Heart right ventricle (tissue), 16 donors: ENCODE measurements around the gene DDTL. TPM values are rescaled to one million over a fixed set of nuclear protein-coding genes. Genes with fewer than 3 reads are reported as not detected.
"Not testable (repeated sequence)": the region's sequence is repeated elsewhere in the genome, so short reads cannot be mapped to it uniquely, and the experiment has no call there.

Experiments
- ATAC-seq, 8 donors: fragments of 200-7000 bp; cut with Tn5 transposase; one replicate each; pipeline ENCODE4 v1.9.1; 2020; ENCODE audit warnings: mild to moderate bottlenecking in 8 of 8, moderate library complexity in 8 of 8, moderate number of reproducible peaks in 1 of 8
- DNase-seq, 2 donors: peaks; one replicate each; pipeline ENCODE4 v3.0.0-alpha.2; 2020
- H3K27ac ChIP-seq, 10 donors: fragments of 200-600 bp; sonication (generic) in 2 of 10; one replicate each; pipeline versions ENCODE4 v1.5.0 to v1.8.0; 2020 to 2022; ENCODE audit warnings: mild to moderate bottlenecking in 3 of 10
- H3K27me3 ChIP-seq, 7 donors: fragments of 200-600 bp; one replicate each; pipeline ENCODE4 v1.8.0; 2021 to 2022; ENCODE audit warnings: mild to moderate bottlenecking in 2 of 7
- H3K36me3 ChIP-seq, 9 donors: fragments of 200-600 bp; sonication (generic) in 1 of 9; one replicate each; pipeline versions ENCODE4 v1.5.0 to v1.8.0; 2020 to 2022; ENCODE audit warnings: mild to moderate bottlenecking in 2 of 9
- H3K4me1 ChIP-seq, 9 donors: fragments of 200-600 bp; sonication (generic) in 1 of 9; one replicate each; pipeline versions ENCODE4 v1.5.0 to v1.8.0; 2020 to 2022; ENCODE audit warnings: mild to moderate bottlenecking in 4 of 9
- H3K4me3 ChIP-seq, 10 donors: fragments of 200-600 bp; sonication (generic) in 2 of 10; one replicate each; pipeline versions ENCODE4 v1.5.0 to v1.8.0; 2020 to 2022; ENCODE audit warnings: mild to moderate bottlenecking in 7 of 10, moderate library complexity in 2 of 10
- H3K9me3 ChIP-seq, 11 donors: fragments of 200-600 bp in 10 of 11; sonication (generic) in 2 of 11; one replicate each; pipeline versions ENCODE4 v1.5.0 to v1.8.0; 2013 to 2022; ENCODE audit warnings: mild to moderate bottlenecking in 2 of 11, control low read depth in 1 of 11, moderate library complexity in 1 of 11
- WGBS, 2 donors: extraction: QIAGEN DNeasy Blood & Tissue Kit; methylation state at CpG; one replicate each; pipeline ENCODE4 v1.1.7; 2013; ENCODE audit warnings: inconsistent platforms in 1 of 2; 5-methylcytosine and 5-hydroxymethylcytosine counted together
- intact Hi-C, 10 donors: fragments of 100-400 bp; cut with DNase I; formaldehyde crosslinking; loops; one replicate each; pipeline versions ENCODE4 v1.11.1 to v1.14.2; 2022
- polyA plus RNA-seq, 2 donors: library from polyadenylated mRNA; stranded (reverse); fragments of 200-250 nt; gene quantifications; one replicate each; pipeline ENCODE4 v1.2.3, GENCODE V29; 2013
- total RNA-seq, 10 donors: library from RNA; stranded (reverse); fragmentation: NEBNext Ultra II Directional in 3 of 10; extraction: Animal tissue kit (Norgen Biotek cat#: 25700) in 3 of 10; gene quantifications; one replicate each; pipeline versions ENCODE4 v1.2.1 to v1.2.4, GENCODE V29; 2021 to 2023
- TF ChIP-seq, protein P1 (sequence below), 9 donors: fragments of 200-600 bp; sonication (generic) in 2 of 9; IDR thresholded peaks; one replicate each; pipeline versions ENCODE4 v1.5.0 to v1.8.0; 2021 to 2022; ENCODE audit warnings: antibody characterized with exemption in 9 of 9, mild to moderate bottlenecking in 5 of 9, moderate library complexity in 1 of 9
- donor health status: Arrhythmogenic right ventricular cardiomyopathy.
- donor health status: ischemic (EF 13 %, LVEDD 7.1; RV severe dilation, severe dysfunction).
- donor health status: healthy with polysubstance abuse.
- donor health status: DM: no; HTN: yes; CAD: no.
- donor health status: DM: no; HTN: no; CAD: no.
- donor health status: ischemic (EF 25% LVEDD 6.9; RV normal size, moderate dysfunction).
- donor health status: ischemic (EF 25% LVEDD 5.7; RV mildly dilated, moderate dysfunction).
- donor health status: healthy.
- donor health status: DM: yes; HTN: yes; CAD: no.
- donor health status: Ischemic cardiomyopathy.
- donor health status: ischemic (EF 35%, LVEDD 5.7; RV mildly dilated, moderate dysfunction).
- donor health status: nonischemic (EF 11% LVEDD 7.7; RV severe dilation, severe dysfunction).
- donor health status: DM: yes; HTN: yes; CAD: no.
- donor health status: PGD.
- donor health status: ischemic (EF 29% LVEDD 5.4; RV normal size, mild dysfunction).
- donor health status: nonischemic (EF 23%, LVEDD 6.1; RV moderate dilation, normal function).

DDTL gene
- total and polyA plus RNA-seq, 12 donors, result 0.99 to 4.9 (median 2.9) TPM; not detected in 5

DNA sequence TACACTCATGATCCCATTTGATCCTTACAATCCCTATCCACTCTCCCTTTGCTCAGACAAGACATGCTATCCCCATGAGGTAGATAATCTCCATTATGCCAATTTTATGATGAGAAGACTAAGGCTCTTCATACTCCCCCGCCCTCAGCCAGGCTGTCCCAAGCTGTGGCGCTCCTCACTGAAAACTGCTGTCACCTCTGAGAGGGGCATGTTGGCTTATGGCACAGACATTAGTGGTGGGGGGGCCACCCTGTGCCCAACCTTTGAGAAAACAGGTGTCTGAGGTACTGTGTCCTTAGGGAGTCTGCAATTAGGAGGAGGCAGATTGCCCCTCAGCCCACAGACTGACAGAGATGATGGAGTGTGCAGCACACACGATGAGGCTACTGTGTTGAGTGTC is 2.4 kb downstream of the DDTL start:
- Histone ChIP-seq H3K36me3 (peaks cover 0 to 32% (median 15%) of the 10 kb centered on the region in 9 donors), H3K4me3 (no peak overlapping the region), H3K4me1 (peaks cover 0 to 23% (median 0%) of the 10 kb centered on the region in 9 donors), H3K9me3 (no peaks in the 10 kb centered on the region), H3K27me3 (no peaks in the 10 kb centered on the region), H3K27ac (no peak overlapping the region)
- ATAC-seq (no peak), DNase-seq (no peak)
- TF ChIP-seq, protein P1, sequence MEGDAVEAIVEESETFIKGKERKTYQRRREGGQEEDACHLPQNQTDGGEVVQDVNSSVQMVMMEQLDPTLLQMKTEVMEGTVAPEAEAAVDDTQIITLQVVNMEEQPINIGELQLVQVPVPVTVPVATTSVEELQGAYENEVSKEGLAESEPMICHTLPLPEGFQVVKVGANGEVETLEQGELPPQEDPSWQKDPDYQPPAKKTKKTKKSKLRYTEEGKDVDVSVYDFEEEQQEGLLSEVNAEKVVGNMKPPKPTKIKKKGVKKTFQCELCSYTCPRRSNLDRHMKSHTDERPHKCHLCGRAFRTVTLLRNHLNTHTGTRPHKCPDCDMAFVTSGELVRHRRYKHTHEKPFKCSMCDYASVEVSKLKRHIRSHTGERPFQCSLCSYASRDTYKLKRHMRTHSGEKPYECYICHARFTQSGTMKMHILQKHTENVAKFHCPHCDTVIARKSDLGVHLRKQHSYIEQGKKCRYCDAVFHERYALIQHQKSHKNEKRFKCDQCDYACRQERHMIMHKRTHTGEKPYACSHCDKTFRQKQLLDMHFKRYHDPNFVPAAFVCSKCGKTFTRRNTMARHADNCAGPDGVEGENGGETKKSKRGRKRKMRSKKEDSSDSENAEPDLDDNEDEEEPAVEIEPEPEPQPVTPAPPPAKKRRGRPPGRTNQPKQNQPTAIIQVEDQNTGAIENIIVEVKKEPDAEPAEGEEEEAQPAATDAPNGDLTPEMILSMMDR (IDR thresholded peaks at IDR 0.05), result no peak
- 88 to 90% methylated on average over 3 of the region's 3 CpGs for WGBS, 2 donors
- intact Hi-C loops, result no loop called here

DNA sequence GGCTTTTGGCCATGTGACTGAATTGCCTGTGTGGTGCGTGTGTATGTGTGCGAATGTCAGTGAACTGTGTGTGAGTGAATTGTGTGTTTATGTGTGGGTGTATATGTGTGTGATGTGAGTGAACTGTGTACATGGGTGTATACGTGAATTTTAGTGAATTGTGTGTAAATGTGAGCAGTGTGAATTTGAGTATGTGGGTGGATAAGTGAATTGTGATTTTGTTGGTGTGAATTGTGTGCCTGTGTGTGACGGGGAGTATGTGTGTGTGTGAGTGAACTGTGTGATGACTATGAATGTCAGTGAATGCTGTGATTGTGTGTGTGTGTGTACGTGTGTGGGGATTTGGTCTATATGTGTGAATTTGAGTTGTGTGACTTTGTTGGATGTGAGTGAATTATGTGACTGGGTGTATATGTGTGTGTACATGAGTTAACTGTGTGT is 3.5 kb downstream of the DDTL start:
- 66 to 72% methylated on average over 5 of the region's 5 CpGs for WGBS, 2 donors
- no peak for DNase-seq
- intact Hi-C loops, result loop anchor here in 6 of 10 donors (5.0 to 10.0 kb wide), 4 partner anchors 38 to 55 kb away; no protein-coding TSS in a partner anchor

DNA sequence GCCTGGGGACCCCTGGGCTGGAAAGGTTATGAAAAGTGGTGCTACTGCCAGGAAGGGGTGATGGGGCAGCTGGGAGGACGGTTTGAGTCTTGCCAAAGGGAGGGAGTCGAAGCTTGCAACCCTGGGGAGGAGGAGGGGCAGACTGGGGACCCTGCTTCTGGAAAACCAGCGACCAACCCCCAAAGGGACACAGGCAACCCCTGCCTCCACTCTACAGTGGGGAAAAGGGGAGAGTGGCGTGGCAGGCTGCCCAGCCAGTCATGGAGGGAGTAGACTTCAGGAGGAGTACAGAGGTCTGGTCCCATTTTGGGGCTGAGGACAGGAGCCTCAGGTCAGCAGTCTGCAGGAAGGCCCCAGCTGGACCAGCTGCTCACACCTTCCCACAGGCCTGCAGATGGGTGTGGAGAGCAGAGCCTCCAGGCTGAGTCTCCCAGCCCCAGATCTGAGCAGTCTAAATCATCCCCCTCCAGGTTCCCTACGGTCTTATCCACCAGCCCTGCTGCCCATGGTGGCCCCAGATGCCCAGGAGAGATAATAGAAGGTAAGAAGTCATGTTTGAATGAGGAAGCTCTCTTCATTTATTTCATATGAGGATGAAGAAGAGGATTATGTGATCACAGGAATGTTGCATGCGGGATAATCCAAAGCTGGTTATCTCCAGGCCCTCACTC is 4.3 kb downstream of the DDTL start:
- Histone ChIP-seq H3K9me3 (no peaks in the 10 kb centered on the region), H3K4me3 (no peak overlapping the region), H3K27ac (no peak overlapping the region), H3K36me3 (peaks cover 0 to 32% (median 15%) of the 10 kb centered on the region in 9 donors), H3K4me1 (peaks cover 0 to 23% (median 0%) of the 10 kb centered on the region in 9 donors), H3K27me3 (no peaks in the 10 kb centered on the region)
- no peak for DNase-seq
- ATAC-seq, result no peak
- 53 to 61% methylated on average over 6 of the region's 6 CpGs for WGBS, 2 donors
- intact Hi-C loops, result loop anchor here in 6 of 10 donors (5.0 to 10.0 kb wide), 4 partner anchors 39 to 56 kb away; no protein-coding TSS in a partner anchor
- TF ChIP-seq, protein P1 (IDR thresholded peaks at IDR 0.05), result no peak

More for the DNA sequence above, 3.5 kb downstream of the DDTL start:
- TF ChIP-seq, protein P1 (IDR thresholded peaks at IDR 0.05), result no peak
- Histone ChIP-seq H3K36me3 (peaks cover 0 to 32% (median 15%) of the 10 kb centered on the region in 9 donors), H3K4me1 (peaks cover 0 to 23% (median 0%) of the 10 kb centered on the region in 9 donors), H3K27me3 (no peaks in the 10 kb centered on the region), H3K9me3 (no peaks in the 10 kb centered on the region), H3K27ac (no peak overlapping the region), H3K4me3 (no peak overlapping the region)
- no peak for ATAC-seq

DNA sequence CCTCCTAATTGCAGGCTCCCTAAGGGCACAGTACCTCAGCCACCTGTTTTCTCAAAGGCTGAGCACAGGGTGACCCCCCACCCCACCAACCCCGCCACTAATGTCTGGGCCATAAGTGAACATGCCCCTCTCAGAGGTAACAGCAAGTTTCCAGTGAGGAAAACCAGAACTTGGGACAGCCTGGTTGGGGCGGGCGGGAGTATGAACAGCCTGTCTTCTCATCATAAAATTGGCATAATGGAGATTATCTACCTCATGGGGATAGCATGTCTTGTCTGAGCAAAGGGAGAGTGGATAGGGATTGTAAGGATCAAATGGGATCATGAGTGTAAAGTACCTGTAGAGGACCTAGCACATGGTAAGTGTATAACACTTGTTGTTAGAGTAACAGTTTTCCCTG is 5.2 kb downstream of the DDTL start:
- 91 to 93% methylated on average over 3 of the region's 3 CpGs for WGBS, 2 donors
- Histone ChIP-seq H3K36me3 (peaks cover 0 to 32% (median 15%) of the 10 kb centered on the region in 9 donors), H3K4me1 (peaks cover 0 to 23% (median 0%) of the 10 kb centered on the region in 9 donors)
- H3K4me3 ChIP-seq, ATAC-seq, DNase-seq, H3K27me3 ChIP-seq, H3K9me3 ChIP-seq, H3K27ac ChIP-seq: not testable (repeated sequence)
- intact Hi-C loops, result loop anchor here in 6 of 10 donors (5.0 to 10.0 kb wide), 4 partner anchors 40 to 57 kb away; no protein-coding TSS in a partner anchor

DNA sequence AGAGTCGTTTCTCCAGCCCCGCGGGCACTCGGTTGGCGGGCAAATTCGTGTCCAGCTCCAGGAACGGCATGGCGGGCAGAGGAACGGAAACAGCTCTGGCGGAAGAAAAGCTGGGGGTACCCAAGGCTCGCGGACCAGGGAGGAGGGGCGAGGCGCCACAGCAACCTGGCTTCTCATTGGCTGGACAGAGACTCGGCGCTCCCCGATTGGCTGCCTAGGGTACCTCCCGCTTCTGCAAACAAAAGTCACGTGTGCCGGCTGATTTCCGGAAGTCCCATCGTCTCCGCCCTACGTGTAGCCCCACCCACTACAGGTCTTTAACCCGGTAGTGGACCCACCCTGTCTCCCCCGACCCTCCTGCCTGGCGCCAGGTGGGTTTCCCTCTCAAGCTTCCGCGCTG is 7.7 kb downstream of the DDTL start, which contains the start of gene DDT:
Gene DDT, minus strand, starts transcription at position 97 of the 400 bp plus-strand sequence. Its CDS starts 27 bp downstream, at position 70.
- intact Hi-C loops, result loop anchor here in 6 of 10 donors (5.0 to 10.0 kb wide), 4 partner anchors 42 to 60 kb away; no protein-coding TSS in a partner anchor

DNA sequence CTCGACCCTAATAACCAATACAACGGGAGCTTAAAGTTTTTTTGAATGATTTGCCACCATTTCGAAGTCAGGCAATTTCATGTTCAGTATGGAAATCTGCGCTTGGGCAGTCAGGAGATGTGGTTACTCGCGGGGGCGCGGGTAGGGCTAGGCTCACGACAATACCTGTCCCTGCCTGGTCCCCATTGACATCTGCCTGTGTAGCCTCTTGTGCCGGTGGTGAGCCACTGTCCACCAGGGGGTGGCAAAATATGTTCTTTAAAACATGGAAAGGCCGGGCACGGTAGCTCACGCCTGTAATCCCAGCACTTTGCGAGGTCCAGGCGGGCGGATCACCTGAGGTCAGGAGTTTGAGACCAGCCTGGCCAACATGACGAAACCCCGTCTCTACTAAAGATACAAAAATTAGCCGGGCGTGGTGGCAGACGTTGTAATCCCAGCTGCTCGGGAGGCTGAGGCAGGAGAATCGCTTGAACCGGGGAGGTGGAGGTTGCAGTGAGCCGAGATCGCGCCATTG is 8.2 kb downstream of the DDTL start:
- DNase-seq, result not testable (repeated sequence)
- ATAC-seq, result peak in 6 of 8 donors; percentile 31 to 48 (median 44)

More for the DNA sequence above, 7.7 kb downstream of the DDTL start, which contains the start of gene DDT:
- ATAC-seq, result peak; percentile 89 to 99 (median 97)
- Histone ChIP-seq H3K36me3 (peaks cover 0 to 28% (median 12%) of the 10 kb centered on the region in 9 donors), H3K4me1 (peaks cover 0 to 19% (median 0%) of the 10 kb centered on the region in 9 donors)
- not testable (repeated sequence) for H3K27ac ChIP-seq, H3K27me3 ChIP-seq, H3K4me3 ChIP-seq, H3K9me3 ChIP-seq, DNase-seq
- no CpG with 5 or more reads among the region's 29 CpGs for whole genome bisulfite sequencing, 2 donors

DNA sequence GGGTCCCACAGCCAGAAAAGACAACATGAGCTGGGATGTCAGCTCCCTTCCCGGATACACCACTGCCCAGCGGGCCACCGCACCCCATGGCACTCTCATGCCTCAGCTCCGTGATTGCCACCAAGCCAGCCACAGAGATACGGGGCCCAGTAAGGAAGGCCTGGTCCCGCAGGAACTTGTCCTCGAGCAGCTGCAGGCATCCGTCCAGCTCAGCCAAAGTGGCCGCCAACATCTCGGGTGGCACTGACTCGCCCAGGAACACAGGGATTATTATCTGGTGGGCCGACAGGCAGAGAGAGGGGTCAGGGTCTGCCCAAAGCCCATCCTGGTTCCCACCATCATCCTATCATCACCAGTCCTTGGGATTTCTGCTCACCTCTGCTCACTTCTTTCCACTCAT is 10.6 kb downstream of the DDTL start:
- H3K27me3 ChIP-seq, H3K27ac ChIP-seq, DNase-seq, H3K4me1 ChIP-seq, H3K4me3 ChIP-seq, H3K9me3 ChIP-seq, ATAC-seq, H3K36me3 ChIP-seq: not testable (repeated sequence)
- 81 to 89% methylated on average over 7 of the region's 12 CpGs for WGBS, 2 donors
- intact Hi-C loops, result loop anchor here in 2 of 10 donors (10.0 kb wide), 2 partner anchors 53 to 63 kb away; no protein-coding TSS in a partner anchor

More for the DNA sequence above, 8.2 kb downstream of the DDTL start:
- 14 to 23% methylated on average over 7 to 8 of the region's 27 CpGs for WGBS, 2 donors
- H3K27me3 ChIP-seq, H3K9me3 ChIP-seq, H3K27ac ChIP-seq, H3K4me3 ChIP-seq: not testable (repeated sequence)
- Histone ChIP-seq H3K36me3 (peaks cover 0 to 23% (median 8%) of the 10 kb centered on the region in 9 donors), H3K4me1 (peaks cover 0 to 15% (median 0%) of the 10 kb centered on the region in 9 donors)
- intact Hi-C loops, result loop anchor here in 6 of 10 donors (5.0 to 10.0 kb wide), 4 partner anchors 43 to 60 kb away; no protein-coding TSS in a partner anchor
